Nephron progenitor cell (in vitro differentiated cells): ENCODE data around the gene ATP10D.
"Not testable (repeated sequence)": the region's sequence is repeated elsewhere in the genome, so short reads cannot be mapped to it uniquely, and the experiment has no call there.

Experiments
- DNase-seq: peaks from one replicate; pipeline ENCODE4 v3.0.0; 2021
- H3K27ac Mint-ChIP-seq: 2 replicates; pipeline ENCODE4 v1.8.0; 2021; ENCODE audit warnings: mild to moderate bottlenecking, moderate library complexity, mixed read lengths
- H3K27me3 Mint-ChIP-seq: 2 replicates; pipeline ENCODE4 v1.8.0; 2021; ENCODE audit warnings: mild to moderate bottlenecking, low read depth, mixed read lengths; ENCODE audit not compliant: poor library complexity
- H3K36me3 Mint-ChIP-seq: 2 replicates; pipeline ENCODE4 v1.8.0; 2021; ENCODE audit warnings: low read depth, mixed read lengths
- H3K4me1 Mint-ChIP-seq: 2 replicates; pipeline ENCODE4 v1.8.0; 2021; ENCODE audit warnings: mixed read lengths
- H3K4me3 Mint-ChIP-seq: 2 replicates; pipeline ENCODE4 v1.8.0; 2021; ENCODE audit warnings: mild to moderate bottlenecking, moderate library complexity, mixed read lengths
- H3K9me3 Mint-ChIP-seq: 2 replicates; pipeline ENCODE4 v1.8.0; 2021; ENCODE audit warnings: mild to moderate bottlenecking, moderate library complexity, mixed read lengths
- CTCF ChIP-seq: fragments of 200-600 bp; sonication (generic); IDR thresholded peaks from 2 replicates; pipeline ENCODE4 v1.5.0; 2021; ENCODE audit warnings: antibody characterized with exemption

Gene ATP10D

GRCh38 chr4:47553329-47554125, 68.5 kb downstream of the ATP10D start:
- Mint-ChIP-seq H3K9me3 (no peaks in the 10 kb centered on the region), H3K27ac (no peak overlapping the region), H3K36me3 (peaks cover 6% of the 10 kb centered on the region), H3K27me3 (no peaks in the 10 kb centered on the region), H3K4me1 (no peaks in the 10 kb centered on the region), H3K4me3 (no peak overlapping the region)
- no peak for TF ChIP-seq CTCF
- no peak for DNase-seq

GRCh38 chr4:47555920-47556319, 70.8 kb downstream of the ATP10D start:
- not testable (repeated sequence) for H3K27ac Mint-ChIP-seq, H3K9me3 Mint-ChIP-seq, H3K36me3 Mint-ChIP-seq, H3K4me3 Mint-ChIP-seq, H3K27me3 Mint-ChIP-seq, H3K4me1 Mint-ChIP-seq, DNase-seq

GRCh38 chr4:47557255-47557654, 72.2 kb downstream of the ATP10D start:
- Mint-ChIP-seq H3K27me3 (no peaks in the 10 kb centered on the region), H3K9me3 (no peaks in the 10 kb centered on the region), H3K4me3 (no peak overlapping the region), H3K27ac (no peak overlapping the region), H3K36me3 (no peaks in the 10 kb centered on the region), H3K4me1 (no peaks in the 10 kb centered on the region)
- DNase-seq = no peak
- TF ChIP-seq CTCF = no peak

GRCh38 chr4:47560682-47561081, 75.6 kb downstream of the ATP10D start:
- no peak overlapping the region for H3K27ac Mint-ChIP-seq
- H3K4me3 Mint-ChIP-seq = no peak overlapping the region
- H3K4me1 Mint-ChIP-seq = no peaks in the 10 kb centered on the region
- no peaks in the 10 kb centered on the region for H3K27me3 Mint-ChIP-seq
- H3K36me3 Mint-ChIP-seq = no peaks in the 10 kb centered on the region
- DNase-seq = no peak
- no peaks in the 10 kb centered on the region for H3K9me3 Mint-ChIP-seq
- no peak for TF ChIP-seq CTCF

- DNase-seq = no peak
- H3K9me3 Mint-ChIP-seq = no peaks in the 10 kb centered on the region
- no peaks in the 10 kb centered on the region for H3K36me3 Mint-ChIP-seq
- no peak for TF ChIP-seq CTCF
- H3K4me3 Mint-ChIP-seq = no peak overlapping the region
- H3K4me1 Mint-ChIP-seq = no peaks in the 10 kb centered on the region
- H3K27ac Mint-ChIP-seq = no peak overlapping the region
- no peaks in the 10 kb centered on the region for H3K27me3 Mint-ChIP-seq
Measured at GRCh38 chr4:47561331-47561730, 76.3 kb downstream of the ATP10D start.

- Mint-ChIP-seq H3K27me3 (no peaks in the 10 kb centered on the region), H3K4me3 (no peak overlapping the region), H3K9me3 (no peaks in the 10 kb centered on the region), H3K4me1 (no peaks in the 10 kb centered on the region), H3K27ac (no peak overlapping the region), H3K36me3 (no peaks in the 10 kb centered on the region)
- DNase-seq = no peak
- TF ChIP-seq CTCF = no peak
Measured at GRCh38 chr4:47562297-47562696, 77.2 kb downstream of the ATP10D start.
